IPS-15b (cell line): ENCODE data around the gene NPAT.

Source experiments
- H3K27me3 ChIP-seq: one replicate; pipeline ENCODE4 v1.6.1; 2013; ENCODE audit warnings: low read length; ENCODE audit not compliant: control insufficient read depth, insufficient read depth
- H3K36me3 ChIP-seq: one replicate; pipeline ENCODE4 v1.6.1; 2013; ENCODE audit warnings: low read length; ENCODE audit not compliant: control insufficient read depth, insufficient read depth
- H3K4me1 ChIP-seq: one replicate; pipeline ENCODE4 v1.6.1; 2013; ENCODE audit warnings: mild to moderate bottlenecking, low read length; ENCODE audit not compliant: control insufficient read depth, insufficient read depth
- H3K4me3 ChIP-seq: one replicate; pipeline ENCODE4 v1.5.1; 2013; ENCODE audit warnings: low read depth, low read length
- H3K9ac ChIP-seq: one replicate; pipeline ENCODE4 v1.6.1; 2013; ENCODE audit warnings: low read depth, mild to moderate bottlenecking, low read length
- H3K9me3 ChIP-seq: one replicate; pipeline ENCODE4 v1.6.1; 2013; ENCODE audit warnings: mild to moderate bottlenecking, low read length; ENCODE audit not compliant: control insufficient read depth, insufficient read depth

NPAT gene

DNA sequence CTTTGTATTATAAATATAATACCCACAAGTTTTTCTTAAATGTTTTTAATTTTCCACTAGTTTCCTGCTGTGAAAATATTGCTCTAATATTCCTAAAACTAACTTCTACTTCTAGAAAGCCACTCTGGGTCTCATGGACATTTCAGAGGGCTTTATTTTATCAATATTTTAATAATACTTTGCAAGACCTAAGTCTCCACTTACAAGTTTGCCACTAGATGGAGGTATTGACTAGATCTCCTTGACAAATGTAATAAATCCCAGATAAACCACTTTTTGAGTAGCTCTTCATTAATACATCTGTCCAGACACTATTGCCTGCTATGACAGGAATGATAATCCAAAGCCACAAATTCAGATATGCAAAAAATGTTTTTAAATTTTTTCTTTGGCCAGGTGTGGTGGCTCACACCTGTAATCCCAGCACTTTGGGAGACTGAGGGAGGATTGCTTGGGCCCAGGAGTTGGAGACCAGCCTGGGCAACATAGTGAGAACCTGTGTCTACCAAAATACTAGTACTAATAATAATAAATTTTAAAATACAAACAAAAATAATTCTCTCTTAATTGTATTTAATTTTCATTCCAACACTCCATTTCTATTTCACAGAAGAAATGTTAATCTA, 104.6 kb downstream of the NPAT start:
- Histone ChIP-seq H3K9me3 (no peaks in the 10 kb centered on the region), H3K9ac (no peak overlapping the region), H3K27me3 (peaks cover 10% of the 10 kb centered on the region), H3K4me1 (peaks cover 4% of the 10 kb centered on the region), H3K36me3 (no peaks in the 10 kb centered on the region), H3K4me3 (no peak overlapping the region)

DNA sequence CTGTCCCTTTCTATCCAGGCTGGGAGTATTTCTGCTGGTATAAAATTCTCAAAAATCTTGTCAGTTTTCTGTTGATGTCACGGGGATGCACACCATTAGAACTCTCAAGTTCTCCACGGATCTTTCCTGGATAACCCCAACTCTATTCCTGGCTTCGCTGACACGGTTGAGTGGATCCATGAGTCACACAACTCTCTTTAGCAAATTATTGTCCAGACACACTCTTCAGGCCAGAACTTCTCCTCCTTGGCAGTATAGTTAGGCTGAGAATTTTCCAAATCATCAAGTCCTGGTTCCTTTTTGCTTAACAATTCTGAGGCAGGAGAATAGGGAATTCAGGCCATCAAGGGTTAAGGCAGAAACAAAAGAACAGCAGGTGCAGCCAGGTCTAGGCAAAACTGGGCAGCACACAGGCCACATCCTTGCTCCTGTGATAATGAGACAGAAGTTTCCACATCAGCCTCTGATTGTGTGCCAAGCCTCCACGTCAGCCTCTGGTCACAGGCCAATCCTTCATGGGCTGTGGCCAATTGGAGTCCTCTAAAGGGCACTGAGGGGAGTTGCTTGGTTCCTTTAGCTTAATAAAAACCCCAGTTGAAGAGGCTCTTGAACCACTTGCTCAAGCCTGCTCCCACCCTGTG, 106.8 kb downstream of the NPAT start:
- Histone ChIP-seq H3K4me3 (no peak overlapping the region), H3K9ac (no peak overlapping the region), H3K4me1 (peaks cover 4% of the 10 kb centered on the region), H3K9me3 (no peaks in the 10 kb centered on the region), H3K27me3 (no peaks in the 10 kb centered on the region), H3K36me3 (no peaks in the 10 kb centered on the region)

DNA sequence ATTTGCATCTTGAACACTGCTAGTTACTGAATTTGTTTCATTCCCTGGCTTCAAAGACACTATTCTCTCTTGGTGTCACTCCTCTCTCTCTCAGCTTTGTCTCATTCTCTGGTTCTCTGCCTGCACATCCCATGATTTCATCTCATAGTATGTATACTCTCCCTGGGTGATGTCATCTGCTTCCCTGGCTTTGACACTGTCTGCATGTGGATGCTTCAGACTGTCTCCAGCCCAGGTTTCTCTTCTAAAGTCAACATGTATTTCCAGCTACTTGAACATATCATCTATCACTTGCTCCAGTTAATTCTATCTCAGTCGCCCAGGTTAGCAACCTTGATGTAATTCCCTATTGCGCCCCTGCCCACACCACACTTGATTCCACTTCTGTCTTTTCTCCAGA, 110.4 kb downstream of the NPAT start:
- Histone ChIP-seq H3K27me3 (no peaks in the 10 kb centered on the region), H3K4me3 (no peak overlapping the region), H3K9ac (no peak overlapping the region), H3K4me1 (peaks cover 4% of the 10 kb centered on the region), H3K36me3 (no peaks in the 10 kb centered on the region), H3K9me3 (no peaks in the 10 kb centered on the region)

DNA sequence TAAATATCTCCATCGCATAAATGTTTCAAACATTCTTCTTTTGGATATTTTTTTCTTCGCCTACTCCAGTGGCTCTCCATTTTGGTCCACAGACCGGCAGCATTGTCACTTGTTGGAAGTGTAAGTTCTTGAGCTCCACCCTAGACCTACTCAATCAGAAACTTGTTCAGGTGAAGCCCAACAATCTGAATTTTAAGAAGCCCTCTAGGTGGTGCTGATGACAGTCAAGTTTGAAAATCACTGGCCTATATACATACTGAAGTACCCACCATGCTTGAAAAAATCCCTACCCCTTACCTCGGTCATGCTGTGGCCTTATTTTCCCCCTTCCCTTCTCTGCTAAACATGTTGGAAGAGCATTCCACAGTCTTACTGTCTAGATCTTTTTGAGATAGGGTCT, 111.3 kb downstream of the NPAT start:
- no peaks in the 10 kb centered on the region for H3K27me3 ChIP-seq
- H3K9me3 ChIP-seq = no peaks in the 10 kb centered on the region
- H3K4me1 ChIP-seq = peaks cover 4% of the 10 kb centered on the region
- H3K36me3 ChIP-seq = no peaks in the 10 kb centered on the region
- no peak overlapping the region for H3K4me3 ChIP-seq
- H3K9ac ChIP-seq = no peak overlapping the region
